Hematopoietic multipotent progenitor cell treated with erythropoietin and hydrocortisone succinate and interleukin-3 and kit ligand, for 17 days (in vitro differentiated cells): ENCODE measurements around the gene ACE2.
"Not testable (repeated sequence)": the region's sequence is repeated elsewhere in the genome, so short reads cannot be mapped to it uniquely, and the experiment has no call there.

Experiments
- DNase-seq: peaks from one replicate; pipeline ENCODE4 v3.0.0-alpha.2; 2015; ENCODE audit warnings: low spot score

Gene ACE2

GRCh38 chrX:15600745-15601144 is at the start of gene ACE2:
Gene ACE2, minus strand, starts transcription at chrX:15600960. Its CDS starts 49 bp downstream, at chrX:15600911.
- no peak for DNase-seq

- not testable (repeated sequence) for DNase-seq
These were observed 46.8 kb upstream of the ACE2 start for GRCh38 chrX:15647510-15647909.

GRCh38 chrX:15646543-15646942 is 45.8 kb upstream of the ACE2 start:
- no peak for DNase-seq

GRCh38 chrX:15646031-15646430 is 45.3 kb upstream of the ACE2 start:
- DNase-seq: no peak

GRCh38 chrX:15645266-15645665 is 44.5 kb upstream of the ACE2 start:
- no peak for DNase-seq

DNA sequence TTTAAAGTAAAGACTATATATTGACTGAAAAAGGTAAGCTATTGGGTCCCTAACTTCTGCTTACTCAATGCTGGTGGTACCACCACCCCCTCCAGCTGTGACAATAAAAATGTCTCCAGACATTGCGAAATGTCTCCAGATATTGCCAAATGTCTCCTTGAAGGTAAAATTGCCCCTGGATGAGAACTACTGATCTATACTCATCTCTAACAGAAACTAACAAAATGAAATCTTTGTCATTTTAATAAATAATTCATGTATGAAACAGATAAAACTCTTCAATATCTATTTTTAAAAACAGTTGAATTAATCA is 43.8 kb upstream of the ACE2 start:
- no peak for DNase-seq

DNA sequence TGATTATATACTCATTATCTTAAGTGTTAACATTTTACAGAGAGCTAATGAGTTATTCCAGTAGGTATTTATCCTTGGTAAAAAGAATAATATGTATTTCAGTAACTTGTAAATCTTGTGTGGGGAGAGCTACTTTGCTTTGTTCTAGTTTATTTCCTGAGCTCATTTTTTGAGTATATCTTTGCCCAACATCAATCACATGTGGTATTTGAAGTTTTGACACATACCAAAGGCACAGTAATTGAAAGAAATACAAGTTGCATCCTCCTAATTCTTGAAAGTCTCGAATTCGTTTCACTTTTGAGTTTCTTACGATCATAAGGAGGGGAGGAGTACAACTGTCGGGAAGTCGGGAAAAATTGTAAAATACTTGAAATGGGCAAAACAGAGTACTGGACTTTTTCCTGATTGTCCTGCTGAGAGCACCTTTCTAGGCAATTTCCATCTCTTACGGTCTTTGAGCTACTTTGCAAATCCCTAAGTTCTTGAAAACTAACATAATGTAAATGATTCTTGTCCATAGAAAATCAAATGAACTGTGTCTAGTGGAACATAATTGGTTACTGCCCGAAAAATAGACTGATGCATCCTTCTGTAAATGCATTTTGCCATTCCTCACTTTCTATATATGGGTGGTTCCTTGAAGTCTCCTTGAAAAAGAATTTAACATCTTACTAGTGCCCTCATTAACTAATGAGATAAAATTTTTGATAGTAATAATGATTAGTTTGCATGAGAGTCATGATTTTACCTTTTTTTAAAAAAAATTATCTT is 43.2 kb upstream of the ACE2 start:
- DNase-seq: no peak

- no peak for DNase-seq
These were observed 30.9 kb upstream of the ACE2 start for GRCh38 chrX:15631637-15632036.

- no peak for DNase-seq
These were observed 22.3 kb upstream of the ACE2 start for GRCh38 chrX:15623054-15623453.

GRCh38 chrX:15619053-15619755 is 18.4 kb upstream of the ACE2 start:
- DNase-seq: no peak

DNA sequence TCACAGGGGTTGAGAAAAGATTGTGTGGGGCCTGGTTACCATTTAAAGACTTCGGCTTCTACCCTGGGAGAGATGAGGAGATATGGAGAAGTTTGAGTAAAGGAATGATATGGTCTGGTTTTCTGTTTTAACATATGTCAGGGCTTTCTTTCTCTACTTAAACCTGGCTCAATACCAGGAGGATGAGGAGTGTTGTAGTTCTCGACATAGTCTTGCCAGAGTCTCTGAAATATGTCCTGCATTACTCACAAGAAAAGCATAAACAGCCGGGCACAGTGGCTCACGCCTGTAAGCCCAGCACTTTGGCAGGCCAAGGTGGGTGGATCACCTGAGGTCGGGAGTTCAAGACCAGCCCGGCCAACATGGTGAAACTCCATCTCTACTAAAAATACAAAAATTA is 16.4 kb upstream of the ACE2 start:
- DNase-seq: no peak

- DNase-seq: no peak
These were observed 15.8 kb upstream of the ACE2 start for GRCh38 chrX:15616531-15616930.

- DNase-seq: no peak
These were observed 6.3 kb upstream of the ACE2 start for GRCh38 chrX:15607067-15607466.

- no peak for DNase-seq
These were observed 5.4 kb upstream of the ACE2 start for GRCh38 chrX:15606136-15606535.

DNA sequence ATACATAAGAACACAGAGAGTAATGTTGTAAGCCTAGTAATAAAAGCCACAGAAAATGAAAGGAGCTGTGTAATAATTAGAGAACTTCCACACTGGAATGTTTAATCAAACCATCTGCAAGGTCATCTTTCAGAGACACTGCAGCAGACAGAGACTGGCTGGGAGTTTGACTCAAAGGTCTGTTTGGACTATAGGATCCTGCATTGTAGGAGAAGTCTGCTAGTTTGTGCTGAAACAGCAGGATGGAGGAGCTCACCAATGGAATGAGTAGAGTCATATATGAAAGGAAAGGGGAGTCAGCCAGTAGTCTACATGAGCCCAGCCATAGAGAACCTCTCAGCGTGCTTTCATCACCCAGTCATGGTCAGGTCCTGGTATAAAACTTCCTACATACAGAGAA is 4.5 kb upstream of the ACE2 start:
- no peak for DNase-seq

DNA sequence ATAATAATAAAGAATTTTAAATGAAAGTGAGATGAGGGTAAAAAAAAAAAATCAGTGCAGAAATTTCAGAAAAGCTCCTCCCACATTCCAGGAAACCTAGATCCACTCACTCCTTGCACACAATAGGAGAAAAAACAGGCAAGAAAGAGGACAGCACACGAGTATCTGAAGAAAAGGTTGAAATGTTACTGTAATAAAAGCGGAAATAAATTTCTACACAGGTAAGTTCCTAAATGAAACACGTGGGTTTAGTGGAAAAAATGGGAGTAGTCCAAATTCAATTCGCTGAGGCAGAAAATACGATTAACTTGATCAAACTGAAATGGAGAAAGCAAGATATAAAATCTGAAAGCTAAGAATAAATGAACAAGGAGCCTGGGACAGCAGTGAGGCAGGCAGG is 2.0 kb upstream of the ACE2 start:
- no peak for DNase-seq

DNA sequence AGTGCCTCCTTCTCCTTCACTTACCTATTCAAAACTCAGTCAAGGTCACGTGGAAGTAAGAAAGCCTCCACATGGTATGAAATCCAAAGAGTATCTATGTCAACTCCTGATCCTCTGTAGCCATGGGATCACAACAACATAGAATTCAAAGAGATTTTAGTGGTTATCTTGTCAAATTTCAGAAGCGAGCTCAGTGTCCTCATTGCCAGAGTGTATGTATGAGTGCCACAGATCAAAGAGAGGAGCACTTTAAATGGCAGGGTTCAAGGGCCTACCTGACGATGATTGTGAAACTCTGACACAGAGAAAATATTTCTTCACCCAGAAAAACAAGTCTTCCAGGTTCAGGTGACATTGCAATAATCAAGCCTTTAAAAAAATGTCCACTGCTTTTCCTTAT is 1.2 kb upstream of the ACE2 start:
- no peak for DNase-seq

GRCh38 chrX:15600049-15600448 is 711 bp downstream of the ACE2 start:
- DNase-seq: no peak

DNA sequence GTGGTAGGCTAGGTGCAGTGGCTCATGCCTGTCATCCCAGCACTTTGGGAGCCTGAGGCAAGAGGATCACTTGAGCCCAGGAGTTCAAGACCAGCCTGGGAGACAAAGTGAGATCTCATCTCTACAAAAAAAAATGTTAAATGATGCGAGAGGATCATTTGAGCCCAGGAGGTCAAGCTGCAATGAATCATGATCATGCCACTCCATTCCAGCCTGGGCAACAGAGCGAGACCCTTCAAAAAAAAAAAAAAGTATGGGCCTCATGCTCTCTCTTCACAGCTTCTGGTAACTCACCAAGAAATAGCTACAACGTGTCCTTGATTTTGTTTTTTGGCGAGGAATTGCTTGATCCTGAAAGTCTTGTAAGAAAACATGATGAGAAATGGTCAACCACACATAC is 1.3 kb downstream of the ACE2 start:
- DNase-seq: no peak

GRCh38 chrX:15598026-15598425 is 2.7 kb downstream of the ACE2 start:
- DNase-seq: no peak

GRCh38 chrX:15594371-15594770 is 6.4 kb downstream of the ACE2 start:
- DNase-seq: no peak

DNA sequence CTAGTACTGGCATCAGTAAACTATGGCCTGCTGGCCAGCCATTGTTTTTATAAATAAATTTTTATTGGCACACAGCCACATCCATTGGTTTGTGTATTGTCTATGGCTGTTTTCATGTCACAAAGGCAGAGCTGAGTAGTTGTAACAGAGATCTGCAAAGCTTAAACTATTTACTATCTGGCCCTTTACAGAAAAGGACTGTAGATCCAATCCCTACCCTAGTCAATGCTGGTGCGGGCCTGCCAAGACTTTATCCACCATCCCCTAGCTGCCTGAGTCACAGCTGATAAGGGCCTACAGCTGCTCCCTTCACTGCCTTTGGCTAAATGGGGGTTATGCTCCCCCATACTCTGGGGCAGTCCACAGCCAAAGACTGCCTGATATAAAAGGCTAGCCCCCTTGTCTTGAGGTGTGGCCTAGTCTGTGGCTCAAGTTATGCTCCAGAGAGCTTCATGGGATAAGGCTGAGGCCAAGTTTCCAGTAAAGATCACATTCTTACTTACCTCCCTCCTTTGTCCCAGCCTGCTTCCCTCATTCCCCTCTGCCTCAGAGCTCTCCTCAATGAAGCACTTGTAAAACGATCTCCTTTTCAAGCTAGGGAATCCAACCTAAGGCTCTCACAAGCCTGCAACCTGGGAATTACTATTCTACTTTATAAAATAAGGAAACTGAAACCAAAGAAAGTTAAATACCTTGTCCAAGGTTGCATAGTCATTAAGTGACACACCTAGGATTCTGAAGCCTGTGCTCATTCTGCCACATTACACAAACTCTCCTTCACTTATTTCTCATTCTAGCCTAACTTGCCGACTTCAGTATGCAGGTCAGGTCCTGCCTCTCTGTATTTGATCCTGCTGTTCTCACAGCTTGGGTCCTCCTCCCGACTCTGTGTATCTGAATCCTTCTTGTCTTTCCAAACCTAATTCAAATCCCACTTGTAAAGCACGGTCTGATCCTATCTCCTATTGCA is 20.7 kb downstream of the ACE2 start:
- peak; percentile 32 for DNase-seq

DNA sequence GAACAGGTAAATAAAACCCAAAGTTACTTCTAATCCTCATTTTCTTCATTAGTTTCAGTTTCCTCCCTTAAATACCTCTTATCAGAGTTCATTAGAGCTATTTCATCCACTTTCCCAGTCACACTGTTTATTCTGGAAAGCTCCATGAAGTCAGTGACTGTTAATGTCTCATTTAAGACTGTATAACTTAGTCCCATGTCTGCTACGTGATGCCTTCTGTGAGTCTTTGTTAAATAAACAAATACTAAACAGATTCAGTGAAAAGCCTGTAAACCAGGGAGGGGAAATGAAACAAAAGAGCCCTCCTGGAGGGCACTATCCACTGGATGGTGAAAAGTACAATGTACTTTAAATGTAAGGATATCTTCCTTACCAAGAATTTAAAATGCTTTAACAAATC is 24.7 kb downstream of the ACE2 start:
- no peak for DNase-seq
